ENCODE results near the gene CDKN2AIPNL. TPM values are rescaled to one million over a fixed set of nuclear protein-coding genes. Genes with fewer than 3 reads are reported as not detected.
"Not testable (repeated sequence)": the region's sequence is repeated elsewhere in the genome, so short reads cannot be mapped to it uniquely, and the experiment has no call there.

Gene CDKN2AIPNL
- total RNA-seq, 1 donor from 2014 or later = 24.6 TPM

- intact Hi-C loops (cut with micrococcal nuclease) = no loop called here
These were observed 27.0 kb upstream of the CDKN2AIPNL start for GRCh38 chr5:134438721-134439123.

- intact Hi-C loops (cut with micrococcal nuclease) = loop anchor here (1.0 kb wide), 2 partner anchors 26 to 65 kb away; no protein-coding TSS in a partner anchor
These were observed 26.3 kb upstream of the CDKN2AIPNL start for GRCh38 chr5:134437847-134438581.

- intact Hi-C loops (cut with micrococcal nuclease) = loop anchor here (1.0 kb wide), 2 partner anchors 25 to 66 kb away; no protein-coding TSS in a partner anchor
These were observed 25.7 kb upstream of the CDKN2AIPNL start for GRCh38 chr5:134437340-134437846.

GRCh38 chr5:134436523-134437339 is 25.1 kb upstream of the CDKN2AIPNL start:
- intact Hi-C loops (cut with micrococcal nuclease) = loop anchor here (1.0 kb wide), 2 partner anchors 24 to 67 kb away; no protein-coding TSS in a partner anchor

GRCh38 chr5:134435560-134435959 is 23.9 kb upstream of the CDKN2AIPNL start:
- intact Hi-C loops (cut with micrococcal nuclease) = no loop called here

- intact Hi-C loops (cut with micrococcal nuclease) = no loop called here
These were observed 21.1 kb upstream of the CDKN2AIPNL start for GRCh38 chr5:134432677-134433359.

- intact Hi-C loops (cut with micrococcal nuclease) = no loop called here
These were observed 20.5 kb upstream of the CDKN2AIPNL start for GRCh38 chr5:134432174-134432573.

- intact Hi-C loops (cut with micrococcal nuclease) = no loop called here
These were observed 18.4 kb upstream of the CDKN2AIPNL start for GRCh38 chr5:134430001-134430569.

GRCh38 chr5:134427540-134428041 is 15.9 kb upstream of the CDKN2AIPNL start:
- intact Hi-C loops (cut with micrococcal nuclease) = no loop called here

GRCh38 chr5:134426361-134426760 is 14.7 kb upstream of the CDKN2AIPNL start:
- intact Hi-C loops (cut with micrococcal nuclease) = no loop called here

GRCh38 chr5:134423376-134423775 is 11.7 kb upstream of the CDKN2AIPNL start:
- intact Hi-C loops (cut with micrococcal nuclease) = no loop called here

GRCh38 chr5:134422791-134423365 is 11.2 kb upstream of the CDKN2AIPNL start:
- intact Hi-C loops (cut with micrococcal nuclease) = no loop called here

- intact Hi-C loops (cut with micrococcal nuclease) = not testable (repeated sequence)
These were observed 9.4 kb upstream of the CDKN2AIPNL start for GRCh38 chr5:134421038-134421437.

- intact Hi-C loops (cut with micrococcal nuclease) = no loop called here
These were observed 8.7 kb upstream of the CDKN2AIPNL start for GRCh38 chr5:134420343-134420742.

- intact Hi-C loops (cut with micrococcal nuclease) = no loop called here
These were observed 7.3 kb upstream of the CDKN2AIPNL start for GRCh38 chr5:134418958-134419357.

- intact Hi-C loops (cut with micrococcal nuclease) = no loop called here
These were observed 6.0 kb upstream of the CDKN2AIPNL start for GRCh38 chr5:134417707-134418106.

GRCh38 chr5:134413046-134413445 is 1.4 kb upstream of the CDKN2AIPNL start:
- intact Hi-C loops (cut with micrococcal nuclease) = no loop called here

GRCh38 chr5:134411228-134411545 is 494 bp downstream of the CDKN2AIPNL start:
- intact Hi-C loops (cut with micrococcal nuclease) = loop anchor here (1.0 to 2.0 kb wide), 8 partner anchors 40 to 234 kb away; partner anchors contain the start of genes PPP2CA, SKP1 and UBE2B

- intact Hi-C loops (cut with micrococcal nuclease) = loop anchor here (1.0 to 2.0 kb wide), 9 partner anchors 40 to 234 kb away; partner anchors contain the start of genes PPP2CA, SKP1 and UBE2B
These were observed 859 bp downstream of the CDKN2AIPNL start for GRCh38 chr5:134410822-134411221.

GRCh38 chr5:134409321-134409720 is 2.4 kb downstream of the CDKN2AIPNL start:
- intact Hi-C loops (cut with micrococcal nuclease) = no loop called here
